GM21528 (cell line): ENCODE results near the gene PTCHD1.

Experiments
- ATAC-seq: cut with Tn5 transposase; IDR thresholded peaks from one replicate; pipeline ENCODE4 v1.9.1; 2021; ENCODE audit warnings: mild to moderate bottlenecking, moderate library complexity; ENCODE audit not compliant: unreplicated experiment, low FRiP score

PTCHD1 gene

DNA sequence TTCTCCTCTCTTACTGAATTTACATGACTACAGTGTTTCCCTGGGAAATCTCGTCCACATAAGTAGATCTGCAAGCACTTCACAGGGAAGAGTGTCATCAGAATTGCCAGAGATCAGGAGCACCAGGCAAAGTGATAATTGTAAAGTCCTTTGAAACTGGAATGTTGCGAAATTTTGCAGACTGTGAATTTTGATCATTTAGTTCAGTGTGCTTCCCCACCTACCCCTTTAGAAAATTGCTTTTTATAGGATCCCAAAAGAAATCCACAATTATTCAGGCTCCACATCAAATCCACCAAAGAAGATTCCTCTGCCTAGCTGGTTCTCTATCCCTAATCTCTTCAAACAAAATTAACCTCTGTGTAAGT lies 10.2 kb downstream of the PTCHD1 start:
- ATAC-seq: no peak

DNA sequence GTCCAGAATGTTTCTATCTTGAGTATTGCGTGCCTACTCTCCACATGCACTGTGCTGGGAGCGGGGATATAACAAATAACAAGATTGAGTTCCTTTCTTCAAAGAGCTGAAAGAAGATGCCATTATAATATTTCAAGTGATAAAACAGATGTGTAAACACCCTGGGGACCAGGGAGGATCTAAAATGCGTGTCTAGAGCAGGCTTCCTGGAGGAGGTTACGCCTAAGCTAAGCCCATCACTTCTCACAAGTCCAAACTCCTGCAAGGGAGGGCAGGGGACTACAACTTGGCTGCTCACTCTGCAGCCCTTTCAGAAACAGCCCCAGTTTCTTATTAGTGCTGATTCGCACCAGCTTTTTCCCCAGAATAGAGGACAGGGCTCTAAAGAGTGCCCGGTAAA lies 21.5 kb downstream of the PTCHD1 start:
- no peak for ATAC-seq

DNA sequence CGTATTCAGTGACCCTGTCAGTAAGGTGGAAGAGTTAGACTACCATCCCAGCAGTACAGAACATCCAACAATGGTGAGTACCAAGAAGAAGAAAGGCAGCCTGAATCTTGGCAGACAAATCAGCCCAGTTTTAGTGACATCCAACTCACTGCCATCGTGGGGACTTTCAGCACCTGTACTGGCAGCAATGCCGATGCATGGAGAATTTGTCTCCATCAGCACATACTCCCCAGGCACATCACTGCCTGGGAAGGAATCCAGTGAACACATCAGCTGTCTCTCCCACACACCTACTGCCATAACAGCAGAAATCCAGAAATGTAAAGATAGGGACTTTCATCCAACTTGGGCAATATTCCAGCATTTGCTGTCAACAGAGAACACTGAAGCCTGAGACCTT lies 29.8 kb downstream of the PTCHD1 start:
- no peak for ATAC-seq

DNA sequence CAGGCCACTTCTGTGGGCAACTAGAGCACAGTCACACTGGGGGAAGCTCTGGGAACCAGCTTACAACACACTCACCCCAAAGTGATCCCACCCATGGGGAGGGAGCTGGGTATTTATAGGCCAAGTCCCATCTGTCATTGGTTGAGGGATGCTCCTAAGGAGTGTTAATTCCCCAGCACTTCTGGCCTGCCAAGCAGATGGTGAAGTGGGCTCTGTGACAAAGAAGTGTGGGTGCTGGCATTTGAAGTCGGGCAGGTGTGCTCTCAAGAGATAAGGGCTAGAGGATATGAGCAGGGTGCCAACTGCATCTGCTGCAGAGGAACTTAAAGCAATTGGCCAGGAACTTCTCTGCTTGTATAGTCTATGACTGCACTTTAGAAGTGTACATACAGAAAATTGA lies 30.9 kb downstream of the PTCHD1 start:
- ATAC-seq: no peak

DNA sequence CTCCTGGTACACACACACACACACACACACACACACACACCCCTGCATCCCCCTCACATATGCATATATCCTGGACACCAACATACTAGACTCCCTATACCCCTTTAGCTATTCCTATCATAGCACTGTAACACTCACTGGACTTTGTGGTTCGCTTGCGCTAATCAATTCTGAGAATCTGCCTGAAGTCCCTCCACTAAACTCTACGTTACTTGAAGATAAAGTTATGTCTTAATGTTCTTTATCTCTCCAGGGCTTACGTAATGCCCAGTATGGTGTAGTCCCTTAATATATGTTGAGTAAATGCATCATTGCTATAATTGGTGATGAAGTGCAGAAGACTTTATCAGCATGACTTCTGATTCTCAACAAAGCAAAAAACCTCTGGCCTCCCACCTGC lies 32.3 kb downstream of the PTCHD1 start:
- no peak for ATAC-seq

DNA sequence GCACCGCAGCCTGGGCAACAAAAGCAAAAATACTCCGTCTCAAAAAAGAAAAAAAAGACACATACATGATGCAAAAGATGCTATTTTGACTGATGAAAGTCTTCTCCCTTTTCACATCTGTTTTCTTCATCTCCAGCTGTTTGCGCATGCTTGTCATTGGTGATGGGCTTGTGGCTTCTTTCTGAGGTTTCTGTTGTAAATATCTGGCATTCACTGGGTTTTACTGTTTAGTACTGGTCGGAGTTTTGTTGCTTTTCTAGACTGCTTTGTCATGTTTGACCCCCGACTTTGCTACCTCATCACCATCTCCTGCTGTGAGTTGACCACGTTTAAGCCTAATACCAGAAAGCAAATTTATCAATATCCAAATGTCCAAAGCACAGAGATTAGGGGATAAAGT lies 34.4 kb downstream of the PTCHD1 start:
- ATAC-seq: no peak

DNA sequence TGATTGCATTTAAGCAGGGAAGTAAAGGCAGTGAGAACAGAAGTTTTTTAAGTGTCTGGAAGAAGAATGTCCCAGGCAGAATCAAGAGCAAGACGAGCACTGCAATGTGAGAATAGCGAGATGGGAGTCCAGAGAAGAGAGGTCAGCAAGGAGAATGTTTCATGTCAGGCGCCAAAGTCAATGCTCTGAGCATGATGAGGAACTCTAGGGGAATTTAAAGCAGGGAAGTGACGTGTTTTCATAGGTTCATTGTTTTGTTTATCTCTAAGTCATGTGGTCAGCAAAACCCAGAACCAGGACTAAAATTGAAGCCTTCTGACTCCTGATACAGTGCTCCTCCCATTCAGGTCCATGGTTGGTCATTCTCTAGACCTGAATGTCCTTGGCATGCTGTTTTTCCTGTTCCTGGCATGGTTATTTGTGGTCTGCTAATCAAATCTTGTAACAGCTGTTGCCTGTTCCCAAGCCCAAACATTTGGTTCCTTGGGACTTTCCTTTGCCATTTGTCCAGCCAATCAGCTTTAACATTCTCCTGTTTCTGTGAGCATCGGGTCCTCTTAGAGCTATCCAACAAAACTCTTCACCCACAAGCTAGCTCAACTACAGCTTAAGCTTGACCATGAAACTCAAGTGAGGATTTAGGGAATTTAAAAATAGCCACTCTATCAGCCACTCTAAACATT lies 37.7 kb downstream of the PTCHD1 start:
- no peak for ATAC-seq

DNA sequence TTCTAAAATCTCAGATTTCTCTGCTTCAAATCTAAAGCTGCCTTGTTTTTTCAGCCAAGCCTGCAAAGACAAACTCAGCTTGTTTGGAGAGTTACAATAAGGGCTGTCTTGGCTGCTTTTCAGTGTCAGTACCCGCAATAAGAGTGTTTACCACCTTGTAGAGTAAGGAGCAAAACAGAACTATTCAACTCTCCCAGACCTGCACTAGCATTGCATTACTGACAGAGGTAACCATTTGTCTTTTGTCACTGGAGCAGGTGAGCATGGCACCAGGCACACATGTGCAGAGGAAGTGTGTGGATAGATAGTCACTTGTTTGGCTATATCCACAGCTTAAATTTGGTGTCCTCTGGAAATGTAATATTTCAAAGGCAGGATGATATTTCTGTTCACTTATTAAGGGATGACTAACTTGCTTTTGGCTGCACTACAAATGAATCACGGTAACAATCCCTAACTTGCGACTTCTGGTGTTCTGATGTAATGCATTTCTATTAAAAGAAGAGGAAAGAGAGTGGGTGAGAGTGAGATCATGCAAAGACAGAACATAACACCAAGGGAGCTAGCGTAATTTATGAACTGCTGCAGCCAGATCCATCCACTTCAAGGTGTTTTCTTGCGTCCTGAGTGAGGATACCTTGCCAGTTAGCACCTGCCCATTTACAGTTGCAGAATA lies 38.6 kb downstream of the PTCHD1 start:
- ATAC-seq: no peak

DNA sequence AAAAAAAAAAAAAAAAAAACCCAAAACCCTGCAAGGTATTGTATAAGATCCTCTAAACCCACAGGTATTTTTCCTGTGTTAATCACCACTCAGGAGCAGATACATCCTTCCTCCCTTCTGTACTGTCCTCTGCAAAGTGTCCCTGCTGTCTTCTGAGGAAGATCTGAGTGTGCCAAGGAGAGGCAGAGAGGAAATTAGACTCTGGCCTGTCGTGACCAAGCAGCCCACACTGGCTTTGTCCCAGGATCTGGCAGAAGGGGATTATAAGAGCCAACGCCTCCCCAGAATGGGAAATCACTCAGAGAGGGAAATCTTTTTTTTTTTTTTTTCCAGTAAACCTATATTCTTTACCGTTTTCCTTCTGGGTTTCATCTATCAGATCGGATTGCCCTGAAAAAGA lies 39.6 kb downstream of the PTCHD1 start:
- no peak for ATAC-seq

DNA sequence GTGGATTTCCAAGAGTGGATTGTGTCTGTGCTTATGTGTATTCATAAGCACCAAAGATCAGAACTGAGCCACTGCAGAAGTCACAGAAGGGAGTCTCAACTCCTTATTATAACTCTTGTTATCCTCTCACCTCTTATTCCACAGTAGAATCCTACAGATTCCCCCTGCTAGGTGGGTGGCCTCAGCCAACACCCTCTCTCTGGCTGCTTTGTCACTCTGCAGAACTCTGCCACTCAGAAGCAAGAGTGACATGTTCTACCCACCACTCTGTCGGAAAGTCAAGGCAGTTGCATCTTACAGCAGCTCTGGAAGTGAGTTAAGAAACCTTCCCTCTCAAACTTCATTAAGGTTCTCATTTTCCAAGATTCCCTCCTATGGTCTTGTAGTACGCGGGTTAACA lies 41.9 kb downstream of the PTCHD1 start:
- no peak for ATAC-seq

DNA sequence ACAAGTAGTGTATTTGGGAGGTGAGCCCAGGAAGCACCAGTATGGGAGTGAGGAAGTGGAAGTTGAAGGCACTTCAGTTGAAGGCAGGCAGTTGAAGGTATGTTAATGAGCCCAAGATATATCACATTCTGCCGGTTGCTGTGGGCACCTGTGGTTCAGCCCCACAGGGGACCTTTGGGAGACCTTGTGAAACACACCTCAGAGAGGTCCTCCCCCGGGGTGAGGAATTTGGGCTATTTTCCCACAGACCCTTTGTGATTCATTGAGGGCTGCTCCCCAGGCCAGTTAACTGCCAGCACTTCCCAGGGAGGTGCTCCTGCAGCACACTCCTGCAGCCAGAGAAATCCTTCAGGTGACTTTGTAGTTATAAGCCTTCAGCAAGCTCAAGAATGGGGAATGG lies 45.9 kb downstream of the PTCHD1 start:
- ATAC-seq: no peak

DNA sequence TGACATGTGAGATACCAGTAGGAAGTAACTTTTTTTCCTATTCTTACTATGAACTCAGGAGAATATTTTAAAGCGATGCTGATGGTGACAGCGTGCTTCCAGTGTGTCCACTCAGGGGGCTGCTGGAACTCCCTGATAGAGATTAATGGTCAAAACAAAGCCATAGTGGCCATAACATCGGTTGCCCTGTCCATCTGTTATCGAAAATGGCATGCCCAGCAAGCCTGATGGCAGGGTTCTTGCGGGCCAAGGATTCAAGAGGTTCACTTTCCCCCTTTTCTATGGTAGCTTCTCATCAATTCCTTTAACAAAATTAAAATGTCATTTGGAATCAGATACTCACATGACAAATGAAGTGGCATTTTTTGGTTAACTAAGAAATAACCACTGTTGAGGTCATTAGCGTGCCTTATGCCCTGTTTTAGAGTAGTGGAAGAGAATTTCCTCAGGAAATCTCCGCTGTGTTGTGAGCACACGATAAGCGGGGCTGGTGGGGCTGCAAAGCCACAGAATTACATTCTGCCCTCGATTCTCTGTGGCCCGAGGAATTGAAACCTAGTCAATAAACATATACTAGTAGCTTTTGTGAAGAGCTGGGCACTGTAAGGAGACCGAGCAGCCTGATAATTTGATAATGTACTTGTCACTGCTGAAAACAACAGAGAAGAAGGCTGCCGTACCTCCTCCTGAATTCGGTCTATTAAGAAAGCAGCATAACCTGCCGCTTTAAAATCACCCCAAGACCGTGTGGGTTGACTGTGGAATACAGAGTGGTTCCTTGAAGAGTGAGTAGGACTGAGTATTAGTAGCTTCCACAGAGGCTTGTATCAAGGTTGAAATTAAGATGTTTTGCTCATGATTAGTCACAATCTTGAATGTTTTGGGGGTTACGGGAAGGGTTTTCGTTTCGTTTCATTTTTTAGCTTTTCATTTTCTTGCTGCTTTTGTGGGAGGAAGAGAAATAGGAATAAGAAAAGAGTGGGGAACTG lies 46.7 kb downstream of the PTCHD1 start:
- ATAC-seq: no peak

DNA sequence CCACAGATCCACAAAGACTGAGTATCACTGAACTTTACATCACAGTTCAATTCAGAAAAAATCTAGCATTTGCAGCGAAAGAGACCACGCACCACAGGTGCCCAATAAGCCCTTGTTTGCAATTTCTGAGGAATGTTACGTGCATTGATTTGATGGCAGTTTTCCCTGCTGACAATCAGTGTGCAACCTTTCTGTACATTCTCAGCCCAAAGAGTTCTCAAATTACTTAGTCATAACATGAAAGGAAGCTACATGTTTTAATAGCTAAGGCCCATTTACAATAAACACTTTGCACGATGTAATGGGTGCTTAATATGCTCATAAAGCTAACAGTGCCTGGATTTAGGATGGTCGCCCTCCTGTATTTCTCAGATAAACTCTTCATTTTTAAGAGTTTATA lies 47.9 kb downstream of the PTCHD1 start:
- ATAC-seq: no peak

DNA sequence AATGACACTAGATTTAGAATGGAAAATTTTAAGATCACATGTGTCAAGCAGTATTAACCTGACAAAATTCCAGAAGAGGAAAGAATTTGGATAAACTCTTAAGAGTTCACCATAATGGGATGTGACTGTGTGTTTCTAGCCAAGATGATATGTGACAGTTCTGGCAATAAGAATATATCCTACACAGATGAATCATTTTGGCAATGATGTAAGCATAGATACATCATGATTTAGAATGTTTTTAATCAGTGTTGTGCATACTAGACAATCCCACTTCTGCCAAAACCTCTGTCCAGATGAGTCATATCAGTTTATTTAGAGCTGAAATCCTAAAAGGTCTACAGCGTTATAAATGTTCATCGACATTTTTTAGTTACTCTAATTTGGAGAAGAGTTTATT lies 48.8 kb downstream of the PTCHD1 start:
- ATAC-seq: no peak

DNA sequence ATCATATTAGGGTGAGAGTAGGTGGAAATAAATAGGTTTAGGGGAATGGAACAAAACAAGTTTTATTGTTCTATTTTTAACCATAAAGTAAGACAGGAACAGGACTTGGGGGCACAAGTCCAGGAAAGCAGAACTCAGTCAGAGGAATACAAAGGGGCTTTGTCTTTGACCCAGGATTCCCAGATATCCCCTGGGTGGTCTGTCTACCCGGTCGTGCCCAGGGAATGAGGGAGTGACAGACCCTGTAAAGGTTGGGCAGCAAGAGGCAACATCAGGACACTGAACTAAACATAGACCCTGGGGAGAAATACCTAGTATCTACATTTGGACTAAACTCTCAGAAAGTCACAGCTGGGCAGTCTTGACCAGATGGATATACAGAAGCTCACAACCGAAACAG lies 50.6 kb downstream of the PTCHD1 start:
- no peak for ATAC-seq

DNA sequence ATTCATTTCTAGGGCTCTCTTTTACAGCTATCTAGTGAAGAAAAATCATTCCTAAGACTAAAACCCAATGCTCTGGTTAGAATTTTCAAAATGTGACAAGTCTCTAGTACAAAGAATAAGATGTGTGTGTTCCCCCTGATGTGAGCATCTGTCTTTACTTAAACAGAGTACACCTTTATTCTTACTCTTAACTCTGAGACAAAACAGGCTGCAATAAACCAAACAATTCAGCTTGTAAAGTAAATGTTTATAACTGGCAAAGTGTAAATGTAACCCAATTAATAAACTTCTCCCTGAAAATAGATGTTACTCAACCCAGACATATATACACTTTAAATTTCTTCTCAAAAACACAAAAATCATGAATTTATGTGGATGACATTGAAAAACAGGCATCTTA lies 51.6 kb downstream of the PTCHD1 start:
- no peak for ATAC-seq

DNA sequence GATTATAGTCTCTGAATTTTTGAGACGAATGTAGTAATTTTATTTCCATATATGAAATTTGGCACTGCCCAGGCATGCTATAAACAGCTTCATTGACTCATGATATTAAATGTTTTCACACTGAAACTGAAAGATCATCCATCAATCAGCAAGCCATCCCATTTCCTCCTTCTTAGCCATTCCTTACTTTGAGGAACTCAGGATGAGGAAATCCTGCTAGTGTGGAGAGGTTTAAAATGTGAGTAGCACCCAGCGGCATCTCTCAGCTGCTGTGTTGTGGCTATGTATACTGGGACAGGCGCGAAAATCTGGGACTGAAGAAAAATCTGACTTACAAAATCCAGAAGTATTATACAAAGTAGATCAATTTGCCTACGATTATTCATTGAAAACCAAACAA lies 52.1 kb downstream of the PTCHD1 start:
- ATAC-seq: no peak

DNA sequence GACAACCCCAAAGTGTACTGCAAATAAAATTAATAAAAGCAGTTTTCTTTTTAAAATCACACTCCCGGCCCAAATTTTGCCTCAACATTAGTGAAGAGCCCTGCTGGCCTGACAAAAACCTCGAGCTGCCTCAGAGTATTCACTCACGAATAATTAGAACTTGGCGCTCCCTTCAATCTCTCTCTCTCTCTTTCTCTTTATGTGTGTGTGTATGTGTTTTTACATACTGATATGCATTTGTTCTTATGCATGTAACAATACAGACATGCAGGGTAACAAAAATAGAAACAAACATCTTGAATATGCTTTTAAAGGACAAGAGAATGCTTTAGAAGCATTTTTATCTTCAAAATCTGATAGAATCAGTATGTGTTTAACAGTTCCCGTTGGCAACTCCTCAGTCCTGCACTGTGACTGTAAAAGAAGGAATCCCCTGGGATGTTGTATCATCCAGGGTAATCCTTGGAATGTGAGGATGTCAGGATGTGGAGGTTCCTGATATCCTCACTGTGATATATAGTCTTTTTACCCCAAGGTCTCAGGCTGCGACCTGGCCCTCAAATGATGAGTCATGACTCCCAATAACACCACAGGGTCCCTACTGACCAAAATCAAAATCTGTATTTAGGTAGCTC lies 53.0 kb downstream of the PTCHD1 start:
- ATAC-seq: no peak

DNA sequence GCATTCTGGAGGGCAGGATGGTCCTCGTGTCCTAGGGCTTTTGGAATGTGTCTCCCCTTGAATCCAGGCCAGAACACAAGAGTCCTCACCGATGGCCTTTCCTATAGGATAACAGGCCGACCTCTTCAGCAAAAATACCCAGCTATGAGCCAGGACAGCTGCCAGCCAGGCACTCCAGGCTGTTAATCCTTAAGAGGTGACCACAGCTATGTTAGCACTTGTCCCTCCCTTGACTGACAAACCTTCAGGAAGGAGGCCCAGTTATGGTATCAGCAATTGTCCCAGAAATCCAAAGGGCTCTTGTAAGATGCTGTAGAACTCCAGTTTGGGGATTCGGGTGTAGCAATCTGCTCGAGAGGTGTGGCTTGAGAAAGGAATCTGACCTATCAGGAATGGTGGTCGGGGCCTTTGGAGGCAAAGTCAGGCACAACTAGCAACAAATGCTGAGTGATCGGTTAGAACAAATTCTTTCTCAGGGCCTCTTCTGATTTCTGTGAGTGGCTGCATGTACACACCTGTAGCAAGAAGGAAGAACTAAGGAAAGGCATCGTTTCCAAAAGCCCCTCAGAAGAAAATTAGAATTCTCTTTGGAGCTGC lies 54.6 kb downstream of the PTCHD1 start:
- no peak for ATAC-seq

DNA sequence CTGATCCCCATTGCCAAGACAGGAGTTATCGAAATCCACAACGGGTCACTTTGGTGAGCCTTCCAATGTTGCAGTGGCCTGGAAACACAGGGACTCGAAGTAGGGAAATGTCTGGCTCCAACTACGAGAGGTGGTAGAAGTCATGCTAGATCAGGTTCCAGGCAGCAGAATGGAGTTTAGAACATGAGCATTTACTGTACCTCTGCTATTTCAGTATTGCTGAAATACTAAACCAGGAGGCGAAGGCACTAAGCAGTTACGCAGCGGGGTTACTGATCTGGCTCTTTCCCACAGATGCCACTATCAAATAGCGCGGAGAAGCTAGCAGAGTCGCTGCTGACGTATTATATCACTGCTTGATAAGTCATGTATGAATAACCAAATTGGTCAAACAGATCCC lies 56.3 kb downstream of the PTCHD1 start:
- no peak for ATAC-seq

DNA sequence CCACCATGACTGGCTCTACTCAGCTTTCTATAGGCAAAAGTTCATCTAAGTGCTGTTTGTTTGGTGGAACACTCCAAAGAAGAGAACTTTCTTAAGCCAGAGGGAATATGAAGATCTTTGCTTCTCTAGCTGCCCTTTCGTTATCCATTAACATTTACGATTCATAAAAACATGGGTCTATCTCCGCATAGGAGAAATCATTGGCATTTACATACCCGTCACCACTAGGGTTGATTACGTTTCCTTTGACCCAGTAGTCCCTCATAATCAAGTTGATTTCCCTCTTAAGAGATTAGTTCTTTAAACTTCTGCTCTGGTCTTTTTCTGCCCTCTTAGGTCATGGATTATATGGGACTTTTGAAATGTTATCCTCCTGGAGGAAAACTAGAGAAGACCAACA lies 57.5 kb downstream of the PTCHD1 start:
- ATAC-seq: no peak
